C4-2B (cell line): ENCODE data around the gene CNTN4.

Experiments
- ZFX ChIP-seq: fragments of 450-650 bp; IDR thresholded peaks from 2 replicates; pipeline ENCODE4 v1.6.1; 2017
- TF ChIP-seq, protein P1 (sequence below): fragments of 450-650 bp; conservative IDR thresholded peaks from 2 replicates; pipeline ENCODE4 v1.5.1; 2017; ENCODE audit warnings: mild to moderate bottlenecking

DNA sequence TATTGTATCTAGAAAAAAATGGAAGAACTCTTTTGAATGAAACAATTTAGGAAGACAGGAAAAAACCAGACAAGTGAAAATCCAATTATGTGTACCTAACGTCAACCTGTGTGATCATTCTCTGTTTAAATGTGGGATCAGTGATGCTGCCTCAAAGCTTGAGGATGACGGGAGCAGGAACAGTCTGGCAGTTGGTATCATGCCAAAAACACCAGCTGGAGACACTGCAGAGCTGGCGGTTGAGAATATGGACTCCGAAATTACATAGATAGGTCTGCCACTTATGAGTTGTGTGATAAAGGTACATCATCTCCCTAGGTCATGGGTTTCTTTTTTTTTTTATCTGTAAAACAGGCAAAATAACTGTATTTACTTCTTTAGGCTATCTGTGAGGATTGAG lies 480.5 kb downstream of the CNTN4 start:
- TF ChIP-seq, protein P1, sequence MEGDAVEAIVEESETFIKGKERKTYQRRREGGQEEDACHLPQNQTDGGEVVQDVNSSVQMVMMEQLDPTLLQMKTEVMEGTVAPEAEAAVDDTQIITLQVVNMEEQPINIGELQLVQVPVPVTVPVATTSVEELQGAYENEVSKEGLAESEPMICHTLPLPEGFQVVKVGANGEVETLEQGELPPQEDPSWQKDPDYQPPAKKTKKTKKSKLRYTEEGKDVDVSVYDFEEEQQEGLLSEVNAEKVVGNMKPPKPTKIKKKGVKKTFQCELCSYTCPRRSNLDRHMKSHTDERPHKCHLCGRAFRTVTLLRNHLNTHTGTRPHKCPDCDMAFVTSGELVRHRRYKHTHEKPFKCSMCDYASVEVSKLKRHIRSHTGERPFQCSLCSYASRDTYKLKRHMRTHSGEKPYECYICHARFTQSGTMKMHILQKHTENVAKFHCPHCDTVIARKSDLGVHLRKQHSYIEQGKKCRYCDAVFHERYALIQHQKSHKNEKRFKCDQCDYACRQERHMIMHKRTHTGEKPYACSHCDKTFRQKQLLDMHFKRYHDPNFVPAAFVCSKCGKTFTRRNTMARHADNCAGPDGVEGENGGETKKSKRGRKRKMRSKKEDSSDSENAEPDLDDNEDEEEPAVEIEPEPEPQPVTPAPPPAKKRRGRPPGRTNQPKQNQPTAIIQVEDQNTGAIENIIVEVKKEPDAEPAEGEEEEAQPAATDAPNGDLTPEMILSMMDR: no peak
- no peak for TF ChIP-seq ZFX
